ENCODE data around the gene NAGA. TPM values are rescaled to one million over a fixed set of nuclear protein-coding genes. Genes with fewer than 3 reads are reported as not detected.

The NAGA gene
- total RNA-seq, 6 experiments from 2014 or later = 17.6 to 27.9 (median 23.0) TPM

DNA sequence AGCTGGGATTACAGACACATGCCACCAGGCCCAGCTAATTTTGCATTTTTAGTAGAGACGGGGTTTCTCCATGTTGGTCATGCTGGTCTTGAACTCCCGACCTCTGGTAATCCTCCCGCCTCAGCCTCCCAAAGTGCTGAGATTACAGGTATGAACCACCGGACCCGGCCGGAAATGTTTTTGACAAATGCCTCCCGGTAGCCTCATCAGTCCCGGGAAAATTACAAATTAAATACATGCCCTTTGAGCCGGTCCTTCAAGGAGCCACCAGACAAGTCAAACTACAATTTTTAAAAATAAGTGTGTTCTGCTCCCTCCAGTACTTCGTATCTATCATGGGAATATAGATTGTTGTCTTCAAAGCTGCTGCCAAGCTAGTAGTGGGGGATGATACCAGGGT is 54.5 kb downstream of the NAGA start:
- Histone ChIP-seq H3K27me3 (no peaks in the 10 kb centered on the region), H3K9me3 (no peaks in the 10 kb centered on the region), H3K27ac (no peak overlapping the region), H3K4me1 (no peaks in the 10 kb centered on the region), H3K4me3 (no peak overlapping the region), H3K36me3 (no peaks in the 10 kb centered on the region)
- DNase-seq (no peak), ATAC-seq (no peak)
- 53% methylated on average over 4 of the region's 10 CpGs for WGBS (ENCODE audit: insufficient coverage, low coverage, low lambda C conversion rate, missing lambda C conversion rate)
- intact Hi-C loops (cut with DNase I) = no loop called here
- TF ChIP-seq CTCF (IDR thresholded peaks at IDR 0.05) (no peak), POLR2A (IDR thresholded peaks at IDR 0.05) (no peak)

- 59% methylated on average over 4 of the region's 4 CpGs for WGBS (ENCODE audit: insufficient coverage, low coverage, low lambda C conversion rate, missing lambda C conversion rate)
- Histone ChIP-seq H3K4me1 (no peaks in the 10 kb centered on the region), H3K27ac (no peak overlapping the region), H3K4me3 (no peak overlapping the region), H3K27me3 (no peaks in the 10 kb centered on the region), H3K9me3 (no peaks in the 10 kb centered on the region), H3K36me3 (no peaks in the 10 kb centered on the region)
- intact Hi-C loops (cut with DNase I) = no loop called here
- DNase-seq = no peak
- no peak for TF ChIP-seq CTCF (IDR thresholded peaks at IDR 0.05)
- ATAC-seq = no peak
These were observed 57.2 kb downstream of the NAGA start for GRCh38 chr22:42013385-42013784.

DNA sequence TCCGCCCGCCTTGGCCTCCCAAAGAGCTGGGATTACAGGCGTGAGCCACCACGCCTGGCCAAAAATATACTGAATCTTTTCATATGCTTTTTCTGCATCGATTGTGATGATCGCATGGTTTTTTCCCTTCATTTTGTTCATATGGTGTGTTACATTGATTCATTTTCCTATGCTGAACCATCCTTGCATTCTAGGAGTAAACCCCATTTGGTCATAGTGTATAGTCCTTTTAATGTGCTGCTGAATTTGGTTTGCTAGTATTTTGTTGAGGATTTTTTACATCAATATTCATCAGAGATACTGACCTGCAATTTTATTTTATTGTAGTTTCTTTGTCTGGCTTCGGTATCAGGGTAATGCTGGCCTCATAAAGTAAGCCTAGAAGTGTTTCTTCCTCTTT is 59.8 kb downstream of the NAGA start:
- no peak for TF ChIP-seq CTCF (IDR thresholded peaks at IDR 0.05)
- TF ChIP-seq POLR2A (IDR thresholded peaks at IDR 0.05) = no peak
- intact Hi-C loops (cut with DNase I) = no loop called here
- Histone ChIP-seq H3K27me3 (no peaks in the 10 kb centered on the region), H3K4me1 (no peaks in the 10 kb centered on the region), H3K36me3 (no peaks in the 10 kb centered on the region), H3K27ac (no peak overlapping the region), H3K9me3 (no peaks in the 10 kb centered on the region), H3K4me3 (no peak overlapping the region)
- DNase-seq = no peak
- WGBS (ENCODE audit: insufficient coverage, low coverage, low lambda C conversion rate, missing lambda C conversion rate) = 79% methylated on average over 7 of the region's 7 CpGs
- ATAC-seq = no peak

Small RNAs within 50 kb of the gene (small RNA-seq; reads per million reads assigned to genes)
- gene SNORD13P1 = 0 reads per million in 2 experiments

Other genes starting within 250 kb of the NAGA start
- 10 to 100 TPM; 26.7 to 63.4 (median 37.2) TPM for gene SREBF2, start 237.7 kb downstream of the NAGA start, total RNA-seq
- gene SHISA8, start 155.7 kb downstream of the NAGA start, total RNA-seq = not detected
- gene TNFRSF13C, start 144.0 kb downstream of the NAGA start, total RNA-seq = under 1 TPM in 4 of 6 experiments, not detected in 2; 0.04 to 0.22 (median 0.18) TPM
- gene CENPM, start 123.7 kb downstream of the NAGA start, total RNA-seq = 1 to 10 TPM in 2 of 6 experiments, under 1 TPM in 2, not detected in 2; 0.29 to 3.7 (median 1.8) TPM
- under 1 TPM in 3 of 6 experiments, not detected in 3; 0.06 to 0.16 (median 0.07) TPM for gene SEPTIN3, start 101.4 kb downstream of the NAGA start, total RNA-seq
- under 1 TPM; 0.12 to 0.72 (median 0.63) TPM for gene WBP2NL, start 72.0 kb downstream of the NAGA start, total RNA-seq
- gene PHETA2, start 3.4 kb upstream of the NAGA start, total RNA-seq = 1 to 10 TPM in 3 of 6 experiments, under 1 TPM in 3; 0.51 to 1.4 (median 0.97) TPM
- gene SMDT1, start 8.9 kb upstream of the NAGA start, total RNA-seq = 10 to 100 TPM in 4 of 6 experiments, 1 to 10 TPM in 2; 6.7 to 78.1 (median 60.9) TPM
- 10 to 100 TPM; 34.9 to 67.5 (median 51.6) TPM for gene NDUFA6, start 20.0 kb upstream of the NAGA start, total RNA-seq
- 100 to 1,000 TPM; 104 to 400 (median 283) TPM for gene CYP2D6, start 60.0 kb upstream of the NAGA start, total RNA-seq
- 10 to 100 TPM; 15.4 to 20.5 (median 18.5) TPM for gene TCF20, start 199.8 kb upstream of the NAGA start, total RNA-seq

Measured in right lobe of liver (tissue), 6 donors.